PC-3 (cell line): ENCODE data around the gene FAM163B. TPM values are rescaled to one million over a fixed set of nuclear protein-coding genes. Genes with fewer than 3 reads are reported as not detected.
"Not testable (repeated sequence)": the region's sequence is repeated elsewhere in the genome, so short reads cannot be mapped to it uniquely, and the experiment has no call there.

Source experiments
- ATAC-seq: fragments of 200-7000 bp; cut with Tn5 transposase; 2 replicates; pipeline ENCODE4 v1.9.1; 2020; ENCODE audit warnings: mild to moderate bottlenecking, moderate library complexity
- BruUV-seq: library from RNA; stranded (reverse); fragments of 400-500 nt; replicated peaks from 2 replicates; lab custom pipeline; 2021; lab: Mats Ljungman, UMichigan
- CTCF ChIA-PET: fragments of 300-600 bp; sonication (Branson Sonifier 250); formaldehyde crosslinking; loops from one replicate; lab custom pipeline; 2022; ENCODE audit warnings: antibody characterized with exemption; lab: Charles Lee
- POLR2A ChIA-PET: fragments of 300-600 bp; sonication (Branson Sonifier 250); formaldehyde crosslinking; loops from one replicate; lab custom pipeline; 2022; ENCODE audit warnings: antibody characterized with exemption; ENCODE audit not compliant: unreplicated experiment; lab: Charles Lee
- DNase-seq: peaks from one replicate; pipeline ENCODE4 v3.0.0-alpha.2; 2015
- H2AFZ ChIP-seq: fragments of 300-600 bp; sonication (generic); 2 replicates; pipeline ENCODE4 v1.6.0; 2016; ENCODE audit warnings: antibody characterized with exemption, low read length
- H3F3A ChIP-seq: fragments of 300-600 bp; sonication (generic); one replicate; pipeline ENCODE4 v1.6.0; 2017; ENCODE audit warnings: antibody characterized with exemption, low read length, control low read depth, mild to moderate bottlenecking; ENCODE audit not compliant: unreplicated experiment
- H3K27ac ChIP-seq: fragments of 300-600 bp; sonication (generic); 2 replicates; pipeline ENCODE4 v1.5.1; 2016; ENCODE audit warnings: mild to moderate bottlenecking, low read length
- H3K27me3 ChIP-seq: fragments of 300-600 bp; sonication (generic); 2 replicates; pipeline ENCODE4 v1.6.1; 2016; ENCODE audit warnings: low read length, mixed read lengths
- H3K36me3 ChIP-seq: fragments of 300-600 bp; sonication (generic); 2 replicates; pipeline ENCODE4 v1.6.1; 2016; ENCODE audit warnings: low read depth, mixed run types, low read length, mixed read lengths
- H3K4me1 ChIP-seq: fragments of 300-600 bp; sonication (generic); 2 replicates; pipeline ENCODE4 v1.5.1; 2016; ENCODE audit warnings: low read length; ENCODE audit not compliant: insufficient read depth
- H3K4me2 ChIP-seq: fragments of 300-600 bp; sonication (generic); 2 replicates; pipeline ENCODE4 v1.6.0; 2016; ENCODE audit warnings: low read length
- H3K4me3 ChIP-seq: fragments of 300-600 bp; sonication (generic); 2 replicates; pipeline ENCODE4 v1.5.1; 2016; ENCODE audit warnings: mild to moderate bottlenecking, low read length, mixed read lengths
- H3K79me2 ChIP-seq: fragments of 300-600 bp; sonication (generic); 2 replicates; pipeline ENCODE4 v1.6.1; 2017; ENCODE audit warnings: low read length, mixed read lengths
- H3K9ac ChIP-seq: fragments of 300-600 bp; sonication (generic); 2 replicates; pipeline ENCODE4 v1.6.0; 2016; ENCODE audit warnings: mild to moderate bottlenecking, low read length
- H3K9me2 ChIP-seq: fragments of 300-600 bp; sonication (generic); replicated peaks from 2 replicates; pipeline ENCODE4 v1.6.1; 2016; ENCODE audit warnings: mixed run types, low read length, mixed read lengths
- H3K9me3 ChIP-seq: fragments of 300-600 bp; sonication (generic); 2 replicates; pipeline ENCODE4 v1.6.1; 2016; ENCODE audit warnings: low read length, mixed read lengths
- H4K20me1 ChIP-seq: fragments of 300-600 bp; sonication (generic); 2 replicates; pipeline ENCODE4 v1.6.1; 2016; ENCODE audit warnings: low read length, mixed read lengths
- CTCF ChIP-seq: fragments of 300-600 bp; sonication (generic); conservative IDR thresholded peaks from 2 replicates; pipeline ENCODE4 v1.5.1; 2017; ENCODE audit warnings: antibody characterized with exemption, low read depth, mild to moderate bottlenecking, low read length
- EZH2 ChIP-seq: fragments of 300-600 bp; sonication (generic); IDR thresholded peaks from one replicate; pipeline ENCODE4 v1.6.1; 2017; ENCODE audit warnings: antibody characterized with exemption, mild to moderate bottlenecking, low read length; ENCODE audit not compliant: unreplicated experiment
- EZH2phosphoT487 ChIP-seq: fragments of 300-600 bp; sonication (generic); IDR thresholded peaks from 2 replicates; pipeline ENCODE4 v1.6.1; 2018; ENCODE audit warnings: mild to moderate bottlenecking, antibody characterized with exemption, low read length, borderline replicate concordance
- intact Hi-C: fragments of 100-400 bp; cut with micrococcal nuclease; formaldehyde crosslinking; loops from 2 replicates; pipeline ENCODE4 v1.9.0; 2023
- total RNA-seq: library from RNA; depleted of rRNA; stranded (reverse); fragments of >200 nt; gene quantifications from 2 replicates; pipeline ENCODE4 v1.2.3, GENCODE V29; 2014

FAM163B gene
- total RNA-seq, 1 experiment from 2014 or later: not detected

DNA sequence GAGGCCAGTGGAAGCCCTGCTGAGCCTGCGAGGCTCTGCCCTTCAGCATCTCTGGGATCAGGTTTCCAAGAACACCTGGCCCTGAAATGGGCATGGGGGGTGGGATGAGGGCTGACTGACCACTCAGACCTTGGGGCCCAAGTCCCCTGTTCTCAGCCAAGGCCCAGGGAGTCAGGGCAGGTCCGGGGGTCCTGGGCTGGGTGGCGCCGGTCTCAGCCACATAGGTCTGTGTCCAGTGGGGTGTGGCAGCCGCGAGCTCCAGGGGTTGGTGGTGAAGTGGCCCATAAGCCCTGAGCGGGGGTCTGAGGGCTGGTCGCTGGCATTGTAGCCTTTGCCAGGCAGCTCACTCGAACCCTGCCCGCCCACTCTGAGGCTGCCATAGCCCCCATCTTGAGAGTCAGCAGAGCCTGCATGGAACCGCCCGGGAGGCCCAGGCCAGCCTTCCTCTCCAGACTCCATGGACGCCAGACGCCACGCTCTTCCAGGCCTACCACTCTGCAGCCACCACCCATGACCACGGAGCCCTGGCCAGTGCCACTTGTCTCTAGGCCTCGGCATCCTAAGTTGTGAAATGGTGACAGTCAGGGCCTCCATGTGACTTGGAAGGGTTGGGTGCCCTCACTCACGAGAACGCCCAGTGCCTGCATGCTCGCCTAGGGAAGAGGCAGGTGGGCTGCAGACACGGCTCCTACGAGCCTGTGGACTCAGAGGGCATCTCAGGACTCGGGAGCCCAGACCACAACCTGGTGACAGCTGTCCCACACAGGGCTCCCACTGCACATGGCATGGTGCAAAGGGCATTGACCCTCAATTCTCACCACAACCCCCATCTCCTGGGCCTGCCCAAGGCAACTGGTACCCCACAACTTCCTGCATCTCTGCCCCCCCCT lies 20.3 kb upstream of the FAM163B start:
- CTCF ChIA-PET: no interaction called here
- Histone ChIP-seq H3K79me2 (no peaks in the 10 kb centered on the region), H3K4me1 (no peaks in the 10 kb centered on the region), H3K27me3 (peaks cover 15% of the 10 kb centered on the region), H2AFZ (no peak overlapping the region), H3K4me3 (no peak overlapping the region), H3K9ac (no peak overlapping the region), H4K20me1 (no peaks in the 10 kb centered on the region), H3K4me2 (no peak overlapping the region), H3K27ac (no peak overlapping the region), H3K9me2 (no peaks in the 10 kb centered on the region), H3K9me3 (no peaks in the 10 kb centered on the region), H3F3A (no peaks in the 10 kb centered on the region), H3K36me3 (no peaks in the 10 kb centered on the region)
- DNase-seq (no peak), ATAC-seq (no peak)
- POLR2A ChIA-PET: no interaction called here
- no peak for TF ChIP-seq CTCF
- no peak for TF ChIP-seq EZH2
- TF ChIP-seq EZH2phosphoT487: no peak
- intact Hi-C loops: no loop called here
- no TSS peak for BruUV-seq

GRCh38 chr9:133628766-133629165 lies 19.6 kb upstream of the FAM163B start:
- Histone ChIP-seq H3K9me3 (no peaks in the 10 kb centered on the region), H3K27ac (no peak overlapping the region), H3K4me1 (no peaks in the 10 kb centered on the region), H2AFZ (no peak overlapping the region), H3K27me3 (peaks cover 15% of the 10 kb centered on the region), H3K4me2 (no peak overlapping the region), H3K9ac (no peak overlapping the region), H4K20me1 (no peaks in the 10 kb centered on the region), H3F3A (no peaks in the 10 kb centered on the region), H3K36me3 (no peaks in the 10 kb centered on the region), H3K4me3 (no peak overlapping the region), H3K9me2 (no peaks in the 10 kb centered on the region), H3K79me2 (no peaks in the 10 kb centered on the region)
- ChIA-PET CTCF (no interaction called here), POLR2A (no interaction called here)
- intact Hi-C loops: no loop called here
- TF ChIP-seq EZH2 (no peak), EZH2phosphoT487 (no peak), CTCF (no peak)
- ATAC-seq (no peak), DNase-seq (no peak)
- BruUV-seq: no TSS peak

DNA sequence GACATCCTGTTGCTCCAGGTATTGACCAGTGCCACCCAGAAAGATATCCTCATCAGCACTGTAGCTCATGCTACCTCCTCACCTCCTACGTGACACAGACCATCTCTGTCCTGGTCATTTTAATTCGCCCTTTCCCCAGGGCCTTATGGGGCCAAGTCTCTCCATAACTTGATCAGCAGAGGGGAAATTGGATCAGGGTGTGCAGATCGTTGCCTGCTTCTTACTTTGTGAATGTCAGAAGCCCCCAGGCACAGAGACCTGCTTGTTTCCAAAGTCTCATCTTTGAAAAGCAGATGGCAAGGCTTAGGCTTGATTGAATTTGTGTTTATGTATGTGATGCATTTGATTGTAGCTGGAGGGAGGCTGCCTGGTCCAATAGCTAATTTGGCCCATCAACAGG lies 18.2 kb upstream of the FAM163B start:
- no peak overlapping the region for H3K4me3 ChIP-seq
- H3K9me2 ChIP-seq: no peaks in the 10 kb centered on the region
- no peak overlapping the region for H2AFZ ChIP-seq
- intact Hi-C loops: no loop called here
- H3K4me2 ChIP-seq: no peak overlapping the region
- ATAC-seq (no peak), DNase-seq (no peak)
- TF ChIP-seq EZH2phosphoT487 (no peak), CTCF (no peak), EZH2 (no peak)
- CTCF ChIA-PET: no interaction called here
- no peak overlapping the region for H3K27ac ChIP-seq
- POLR2A ChIA-PET: no interaction called here
- no peaks in the 10 kb centered on the region for H4K20me1 ChIP-seq
- no TSS peak for BruUV-seq
- no peak overlapping the region for H3K9ac ChIP-seq
- H3K4me1 ChIP-seq: no peaks in the 10 kb centered on the region
- peaks cover 23% of the 10 kb centered on the region for H3K27me3 ChIP-seq
- H3F3A ChIP-seq: no peaks in the 10 kb centered on the region
- H3K9me3 ChIP-seq: no peaks in the 10 kb centered on the region
- no peaks in the 10 kb centered on the region for H3K79me2 ChIP-seq
- H3K36me3 ChIP-seq: no peaks in the 10 kb centered on the region

DNA sequence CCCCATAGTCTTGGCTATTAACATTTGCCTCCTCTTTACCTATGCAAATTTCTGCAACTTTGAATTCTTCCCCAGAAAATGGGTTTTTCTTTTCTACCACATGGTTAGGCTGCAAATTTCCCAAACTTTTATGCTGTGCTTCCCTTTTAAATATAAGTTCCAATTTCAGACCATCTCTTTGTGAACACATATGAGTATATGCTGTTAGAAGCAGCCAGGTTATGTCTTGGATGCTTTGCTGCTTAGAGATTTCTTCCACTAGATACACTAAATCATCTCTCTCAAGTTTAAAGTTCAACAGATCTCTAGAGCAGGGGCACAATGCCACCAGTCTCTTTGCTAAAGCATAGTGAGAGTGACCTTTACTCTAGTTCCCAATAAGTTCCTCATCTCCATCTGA lies 16.8 kb upstream of the FAM163B start:
- DNase-seq, H3K79me2 ChIP-seq, H3K27ac ChIP-seq, CTCF ChIA-PET, H3K9me2 ChIP-seq, ATAC-seq, H3K4me1 ChIP-seq, H3K9me3 ChIP-seq, H3K9ac ChIP-seq, intact Hi-C loops, H3K4me3 ChIP-seq, H3F3A ChIP-seq, H2AFZ ChIP-seq, H4K20me1 ChIP-seq, H3K36me3 ChIP-seq, BruUV-seq, H3K4me2 ChIP-seq, POLR2A ChIA-PET: not testable (repeated sequence)
- H3K27me3 ChIP-seq: peaks cover 35% of the 10 kb centered on the region
